Activated CD8-positive, alpha-beta memory T cell treated with anti-CD3 and anti-CD28 coated beads for 4 hours (primary cell): Measurements from ENCODE around the gene MLN.
A peak's percentile ranks its signal among the peaks of the same experiment; 100 is the strongest.

Experiments
- DNase-seq, 2 donors: peaks; one replicate each; pipeline ENCODE4 v3.0.0-alpha.2; 2020; ENCODE audit warnings: low read depth in 2 of 2

Gene MLN, protein sequence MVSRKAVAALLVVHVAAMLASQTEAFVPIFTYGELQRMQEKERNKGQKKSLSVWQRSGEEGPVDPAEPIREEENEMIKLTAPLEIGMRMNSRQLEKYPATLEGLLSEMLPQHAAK

DNA sequence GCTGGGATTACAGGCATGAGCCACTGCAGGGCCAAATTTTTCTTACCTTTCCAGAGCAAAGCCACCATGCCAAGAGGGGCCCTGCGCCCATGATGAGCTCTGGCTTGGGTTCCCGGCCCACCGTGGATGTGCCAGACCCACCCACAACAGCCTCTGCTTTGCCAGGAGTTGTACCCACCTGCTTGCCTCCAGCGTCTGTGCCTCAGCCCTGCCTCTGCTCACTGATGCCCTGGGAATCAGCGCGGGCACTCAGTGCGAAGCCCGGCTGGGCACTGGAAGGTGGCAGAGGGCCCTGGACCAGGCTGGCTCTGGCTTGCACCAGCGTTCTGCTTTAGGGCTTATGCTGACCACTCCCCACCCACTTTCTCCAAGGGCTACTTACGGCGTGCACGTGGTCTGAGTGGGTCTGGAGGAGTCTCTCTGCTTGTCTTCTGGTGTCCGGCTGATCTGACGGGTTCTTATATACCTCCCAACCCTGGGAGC, at the start of gene MLN:
MLN (minus strand) TSS at position 433 of the 483 bp plus-strand sequence. CDS start 2,840 bp downstream, outside the sequence.
- DNase-seq, result no peak

DNA sequence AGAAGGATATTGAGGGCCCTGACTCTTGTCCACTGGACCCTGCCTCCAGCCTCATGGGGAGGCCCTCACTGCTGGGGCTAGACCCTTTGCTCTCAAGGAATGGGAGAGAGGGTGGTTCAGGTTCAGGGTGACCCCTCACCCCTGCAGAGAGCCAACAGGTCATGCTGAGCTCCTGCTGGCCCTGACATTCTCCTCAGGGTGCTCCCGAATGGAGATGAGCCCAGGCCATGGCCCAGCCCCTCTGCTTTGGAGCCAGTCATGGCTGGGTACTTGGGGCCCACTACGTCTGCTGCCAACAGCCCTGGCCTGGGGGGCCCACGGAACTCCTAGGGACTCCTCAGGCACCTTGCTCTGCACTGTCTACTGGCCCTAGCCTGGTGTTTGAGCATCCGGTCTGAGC, 49.2 kb upstream of the MLN start:
- no peak for DNase-seq

DNA sequence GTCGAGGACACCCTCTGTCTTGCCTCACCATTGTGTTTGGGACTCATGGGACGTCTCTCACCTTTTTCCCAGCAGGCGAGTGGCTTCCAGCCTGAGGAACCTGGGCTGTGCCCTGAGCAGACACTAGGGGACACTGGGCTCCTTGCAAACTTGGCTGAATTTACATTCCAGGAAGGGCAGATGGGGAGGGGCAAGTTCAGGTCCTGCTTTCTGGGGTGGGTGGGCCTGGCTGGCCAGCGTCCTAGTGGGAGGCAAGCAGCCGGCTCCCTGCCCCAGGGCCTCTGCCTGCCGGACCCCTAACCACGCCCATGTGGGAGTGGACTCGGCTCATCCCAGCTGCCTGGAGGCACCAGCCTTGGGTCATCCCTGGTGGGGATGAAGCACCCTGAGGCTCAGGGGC, 48.2 kb upstream of the MLN start:
- no peak for DNase-seq

DNA sequence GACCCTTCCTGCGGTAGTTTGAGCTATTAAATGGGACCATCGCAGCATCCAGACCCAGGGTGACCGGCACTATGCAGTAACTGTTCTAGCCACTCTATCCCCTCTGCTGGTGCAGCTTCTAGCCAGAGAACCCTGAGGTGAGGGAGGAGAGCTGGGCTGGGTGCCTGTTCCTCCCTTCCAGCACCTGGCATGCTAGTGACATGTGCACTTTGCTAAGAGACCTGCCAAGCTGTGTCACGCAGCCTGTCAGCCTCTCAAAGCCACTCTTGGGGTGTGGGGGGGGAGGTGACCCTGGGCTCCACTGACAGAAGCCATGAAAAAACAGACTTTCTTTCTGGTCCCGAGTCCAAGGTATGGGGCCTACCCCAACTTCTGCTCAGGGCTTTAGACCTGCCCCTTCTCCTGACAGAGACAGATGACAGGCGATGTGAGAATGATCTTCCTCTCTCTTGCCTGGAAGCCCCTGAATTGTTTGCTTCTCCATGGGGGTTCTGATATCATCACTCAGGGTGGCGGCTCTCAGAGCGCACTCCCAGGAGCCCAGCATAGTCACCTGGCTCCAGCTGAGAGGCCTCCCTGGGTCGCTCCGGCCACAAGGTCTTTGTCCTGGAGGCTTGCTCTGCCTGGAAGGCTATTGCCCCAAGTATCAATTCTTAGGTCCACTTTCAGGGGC, 47.2 kb upstream of the MLN start:
- DNase-seq, result no peak

DNA sequence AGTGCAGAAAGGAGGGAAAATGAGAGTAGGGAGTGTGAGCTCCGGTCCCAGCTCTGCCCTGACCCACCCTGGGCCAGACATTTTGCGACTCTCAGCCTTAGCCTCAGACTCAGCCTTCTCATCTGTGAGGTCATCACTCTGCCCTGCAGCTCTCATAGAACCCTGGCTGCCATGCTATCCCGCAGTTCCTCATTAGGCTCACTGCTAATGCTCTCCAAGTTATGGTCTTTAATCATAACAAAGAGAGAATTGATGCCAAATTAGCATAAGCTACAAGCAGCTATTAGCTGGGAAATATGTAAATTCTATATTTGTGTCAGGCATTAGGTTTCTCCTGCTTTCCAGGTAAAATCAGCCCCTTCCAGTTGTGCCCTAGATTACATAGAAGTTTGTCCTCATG, 46.5 kb upstream of the MLN start:
- no peak for DNase-seq

DNA sequence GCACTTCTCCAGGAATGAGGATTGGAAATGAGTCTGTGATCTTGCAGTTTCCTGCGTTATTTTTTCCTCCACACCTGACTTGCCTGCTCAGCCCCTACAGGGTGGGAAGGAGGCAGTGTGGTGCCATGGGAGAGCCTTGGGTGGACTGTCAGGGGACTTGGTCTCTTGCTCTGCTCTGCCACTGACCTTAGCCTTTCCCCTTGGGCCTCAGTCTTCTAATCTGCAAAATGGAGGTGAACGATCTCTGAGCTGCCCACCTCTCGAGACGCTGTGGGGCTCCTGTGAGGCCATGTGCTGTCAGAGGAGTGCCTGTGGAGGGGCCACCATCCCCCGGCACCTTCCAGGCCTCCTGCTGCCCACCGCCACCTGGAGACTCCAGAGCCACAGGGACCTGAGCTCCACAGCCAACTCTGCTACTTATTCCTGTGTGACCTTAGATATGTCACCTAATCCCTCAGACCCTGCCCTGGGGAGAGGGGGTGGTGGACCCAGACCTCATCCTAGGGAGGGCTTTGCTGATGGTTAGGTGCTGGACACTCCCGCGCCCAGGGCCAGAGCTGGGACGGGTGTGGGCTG, 45.8 kb upstream of the MLN start:
- DNase-seq, result no peak

DNA sequence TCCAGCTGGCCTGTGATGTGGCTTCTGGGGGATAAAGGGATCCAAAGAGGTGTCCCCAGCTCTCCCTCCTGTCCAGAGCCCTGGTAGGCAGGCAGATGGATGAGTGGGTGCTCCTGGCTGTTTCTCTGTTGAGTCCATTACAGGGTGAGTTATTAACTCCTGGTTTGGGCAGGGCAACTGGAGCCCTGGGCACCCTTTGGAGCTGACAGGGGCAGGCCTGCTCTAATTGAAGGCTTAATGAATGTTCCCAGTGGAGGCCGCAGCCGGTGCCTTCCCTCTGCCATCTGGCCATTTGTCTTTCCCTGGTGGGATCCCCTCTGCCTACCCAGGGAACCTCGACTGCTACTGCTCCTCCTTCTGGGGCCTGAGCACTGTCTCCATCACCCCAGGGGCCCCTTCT, 44.7 kb upstream of the MLN start:
- DNase-seq, result no peak

DNA sequence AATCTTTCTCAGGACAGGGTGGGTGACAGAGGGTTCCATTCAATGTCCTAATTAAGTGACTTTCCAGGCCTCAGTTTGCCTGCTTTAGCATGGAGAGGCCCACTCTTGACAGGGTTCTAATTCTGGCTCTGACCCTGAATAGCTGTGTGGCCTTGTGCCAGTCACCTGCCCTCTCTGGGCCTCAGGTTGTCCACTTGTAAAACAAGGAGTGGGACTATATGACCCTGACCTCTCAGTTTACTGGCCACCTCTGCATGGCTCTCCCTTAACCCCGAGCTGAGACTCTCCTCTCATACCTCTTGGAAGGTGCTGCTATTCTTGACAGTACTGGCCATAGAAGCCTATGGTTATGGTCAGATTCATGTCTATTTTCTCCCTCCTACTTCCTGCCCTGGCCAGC, 44.1 kb upstream of the MLN start:
- no peak for DNase-seq

DNA sequence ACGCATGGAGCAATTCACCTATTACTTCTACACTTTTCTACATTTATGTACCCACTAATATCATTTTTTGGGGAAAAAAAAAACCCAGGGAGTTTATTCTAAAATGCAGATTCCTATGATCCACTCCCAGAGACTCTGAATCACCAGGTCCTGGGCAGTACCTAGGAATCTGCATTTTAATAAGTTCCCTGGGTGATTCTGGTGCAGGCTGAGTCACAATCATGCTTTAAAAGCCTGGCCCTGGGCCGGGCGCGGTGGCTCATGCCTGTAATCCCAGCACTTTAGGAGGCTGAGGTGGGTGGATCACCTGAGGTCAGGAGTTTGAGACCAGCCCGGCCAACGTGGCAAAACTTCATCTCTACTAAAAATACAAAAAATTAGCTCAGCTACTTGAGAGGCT, 43.3 kb upstream of the MLN start:
- no peak for DNase-seq

DNA sequence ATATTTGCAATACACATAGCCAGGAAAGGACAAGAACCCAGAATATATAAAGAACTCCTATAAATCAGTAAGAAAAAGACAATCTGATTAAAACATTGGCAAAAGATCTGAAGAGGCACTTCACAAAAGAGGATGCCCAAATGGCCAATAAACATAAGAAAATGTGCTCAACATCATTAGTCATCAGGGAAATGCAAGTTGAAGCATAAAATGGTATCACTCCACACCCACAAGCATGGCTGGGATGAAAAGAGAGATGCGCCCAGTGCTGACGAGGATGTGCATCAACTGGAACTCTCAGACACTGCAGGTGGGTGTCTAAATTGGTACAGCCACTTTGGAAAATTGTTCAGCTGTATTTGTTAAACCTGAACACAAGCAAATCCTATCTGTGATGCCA, 42.4 kb upstream of the MLN start:
- no peak for DNase-seq

DNA sequence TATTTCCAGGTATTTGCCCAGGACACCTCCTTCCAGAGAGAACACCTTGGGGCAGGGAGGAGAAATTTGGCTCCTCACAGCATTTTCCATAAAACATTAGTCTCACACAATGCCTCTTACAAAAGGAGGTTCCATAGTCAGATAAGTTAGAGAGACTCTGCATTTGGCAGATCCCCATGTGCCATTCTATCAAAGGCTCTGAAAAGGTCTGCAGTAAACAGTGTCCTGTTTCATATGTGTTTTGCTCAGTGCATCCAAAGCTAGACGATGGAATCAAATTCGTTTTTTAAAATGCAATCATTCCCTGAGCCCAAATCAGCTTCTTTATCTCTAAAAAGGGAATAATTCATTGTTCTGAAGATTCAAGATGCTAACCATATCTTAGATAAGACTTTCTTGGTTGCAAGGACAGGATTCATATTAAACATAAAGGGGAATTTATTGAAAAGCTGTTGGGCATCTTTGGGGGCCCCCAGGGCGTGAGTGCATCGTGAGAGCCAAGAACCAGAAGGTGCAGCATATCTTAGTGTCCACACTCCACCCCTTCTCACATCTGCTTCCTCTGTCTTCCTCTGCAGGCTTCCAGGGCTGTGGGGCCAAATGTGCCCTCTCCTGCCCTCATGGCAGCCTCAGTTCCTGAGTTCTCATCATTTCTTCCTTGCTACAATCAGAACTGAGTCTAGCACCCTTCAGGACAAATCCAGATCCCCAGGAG, 41.4 kb upstream of the MLN start:
- no peak for DNase-seq

DNA sequence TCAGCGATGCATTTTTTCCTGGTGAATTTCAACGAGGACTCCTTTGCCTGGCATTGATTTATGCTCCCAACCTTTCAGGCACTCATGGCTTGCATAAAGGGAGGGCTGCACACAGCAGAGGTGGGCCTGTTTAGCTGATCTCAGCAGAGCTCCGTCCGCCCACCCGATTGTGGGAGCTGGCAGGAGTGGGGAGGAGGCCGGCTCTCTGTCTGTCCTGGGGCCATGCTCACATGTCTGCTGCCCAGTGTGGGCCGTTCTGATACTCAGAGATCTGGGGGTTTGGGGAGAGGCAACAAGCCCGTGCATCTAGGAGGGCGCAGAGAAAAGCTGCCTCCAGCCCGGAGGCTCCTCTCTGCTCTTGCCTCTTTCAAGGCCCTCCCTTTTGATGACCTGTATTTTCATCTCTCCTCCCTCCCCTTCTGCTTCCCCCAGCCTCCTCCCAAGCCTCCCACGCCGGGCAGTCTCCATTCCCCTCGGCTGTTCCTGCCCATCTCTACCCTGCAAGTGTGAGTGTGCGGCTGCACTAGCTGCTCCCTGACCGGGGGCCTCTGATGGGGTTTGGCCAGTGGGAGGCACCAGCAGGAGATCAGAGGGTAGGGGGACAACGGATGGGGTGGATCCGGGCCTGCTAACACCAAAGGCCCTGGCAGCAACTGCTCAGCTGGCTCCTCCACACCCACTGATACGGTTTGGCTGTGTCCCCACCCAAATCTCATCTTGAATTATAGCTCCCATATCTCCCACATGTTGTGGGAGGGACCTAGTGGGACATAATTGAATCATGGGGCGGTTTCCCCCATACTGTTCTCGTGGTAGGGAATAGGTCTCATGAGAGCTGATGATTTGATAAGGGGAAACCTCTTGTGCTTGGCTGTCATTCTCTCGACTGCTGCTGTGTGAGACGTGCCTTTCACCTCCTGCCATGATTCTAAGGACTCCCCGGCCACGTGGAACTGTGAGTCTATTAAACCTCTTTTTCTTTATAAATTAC, 39.6 kb upstream of the MLN start:
- DNase-seq, result no peak

DNA sequence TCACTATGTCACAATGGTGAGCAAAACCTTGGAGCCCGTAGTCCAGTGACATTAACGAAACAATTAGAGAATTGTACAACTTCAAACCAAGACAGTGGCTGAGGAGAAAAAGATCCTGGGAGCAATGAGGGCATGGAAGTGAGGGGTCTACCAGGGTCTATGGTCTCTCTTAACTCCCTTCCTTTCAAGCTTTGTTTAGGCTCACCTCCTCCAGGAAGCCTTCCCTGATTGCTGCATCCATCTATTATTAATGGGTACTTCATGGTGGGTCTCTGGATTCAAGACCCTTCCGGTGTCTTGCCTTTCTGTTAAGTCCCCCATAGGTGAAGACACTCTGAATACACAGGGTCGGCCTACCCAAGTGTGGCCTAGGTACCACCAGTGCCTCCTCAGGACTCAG, 38.1 kb upstream of the MLN start:
- DNase-seq, result no peak

DNA sequence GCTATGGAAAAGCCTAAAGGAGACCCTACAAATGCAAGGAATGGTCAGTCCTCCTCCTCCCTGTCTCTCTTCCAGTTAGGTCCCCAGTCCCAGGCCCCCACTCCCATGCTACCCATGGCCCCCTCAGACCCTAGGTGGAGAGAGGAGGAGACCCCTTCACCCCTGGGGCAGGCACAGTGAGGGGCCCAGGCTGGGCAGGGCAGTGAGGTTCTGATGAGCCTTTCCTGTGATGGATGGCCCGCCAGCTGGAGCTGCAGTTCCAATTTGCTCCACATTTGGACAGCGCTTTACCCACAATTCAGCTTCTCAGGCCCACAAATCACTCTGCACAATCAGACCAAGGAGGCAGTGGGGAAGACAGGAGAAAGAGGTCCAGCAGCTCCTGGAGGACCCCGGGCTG, 37.3 kb upstream of the MLN start:
- DNase-seq, result no peak

DNA sequence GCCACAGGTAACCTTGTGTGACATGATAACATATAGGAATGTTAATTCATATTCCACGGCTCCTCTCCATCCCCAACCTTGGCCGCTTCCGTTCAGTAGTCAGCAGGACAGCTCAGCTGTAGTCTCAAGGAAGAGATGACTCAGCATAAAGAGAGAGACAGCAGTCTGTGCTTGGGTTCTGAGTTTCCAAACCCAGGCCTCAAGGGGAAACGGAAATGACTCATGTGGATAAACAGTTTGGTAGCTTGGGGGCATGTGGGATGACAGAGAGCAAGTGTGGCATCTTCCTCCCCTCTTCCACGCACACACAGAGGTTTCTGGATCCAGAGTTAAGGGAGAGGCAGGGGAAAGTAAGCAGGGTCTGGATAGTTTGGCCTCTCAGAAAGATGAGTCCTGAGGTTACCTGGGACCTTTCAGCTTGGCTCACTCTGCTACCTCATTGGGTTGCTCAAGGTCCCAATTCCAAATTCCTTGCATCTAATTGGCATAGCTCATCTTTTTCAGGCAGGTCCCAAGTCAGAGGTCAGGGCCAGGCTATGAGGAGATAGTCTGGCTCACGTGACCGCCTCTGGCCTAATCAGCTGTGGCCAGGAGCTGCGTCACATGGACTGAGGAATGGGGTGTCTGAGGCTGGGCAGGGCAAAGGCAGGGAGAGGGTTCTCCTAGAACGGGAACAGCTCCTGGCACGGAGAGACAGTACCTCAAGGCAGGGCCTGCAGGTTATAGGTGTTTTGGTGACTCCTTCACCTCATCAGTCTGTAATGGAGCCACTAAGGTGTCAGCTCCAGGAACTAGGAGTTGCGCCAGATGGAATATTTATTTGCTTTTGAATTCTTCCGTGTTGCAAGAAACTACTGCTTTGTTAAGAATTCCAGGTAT, 36.5 kb upstream of the MLN start:
- DNase-seq, result peak in 1 of 2 donors; percentile 10

DNA sequence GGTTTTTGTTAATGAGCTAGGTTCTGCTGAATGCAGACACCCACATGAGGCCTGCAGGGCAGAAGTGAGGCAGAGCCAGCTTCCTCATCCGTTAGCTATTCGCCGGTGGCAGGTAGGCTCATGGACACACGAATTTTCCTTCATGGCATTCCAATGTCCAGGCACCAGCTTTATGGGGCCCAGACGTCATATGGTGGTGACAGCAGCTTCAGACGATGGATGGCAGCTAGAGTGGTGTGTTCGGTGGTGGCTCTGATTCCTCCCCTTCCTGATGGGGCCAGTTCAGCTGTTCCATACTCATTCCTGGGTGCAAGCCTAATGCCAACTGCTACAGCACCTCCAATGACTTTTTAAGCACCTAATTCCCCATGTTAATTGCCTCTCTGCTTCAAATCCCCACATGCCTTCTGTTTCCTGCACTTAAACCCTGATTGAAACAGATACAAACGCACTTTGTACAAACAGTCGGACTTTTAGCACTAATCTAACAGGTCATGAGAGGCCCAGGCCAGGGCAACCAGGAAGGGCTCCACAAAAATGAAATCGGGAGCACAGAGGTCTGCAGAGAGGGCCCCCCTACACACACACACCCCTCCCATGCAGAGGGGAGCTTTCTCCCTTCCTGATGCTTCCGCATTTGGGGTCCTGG, 35.7 kb upstream of the MLN start:
- no peak for DNase-seq

DNA sequence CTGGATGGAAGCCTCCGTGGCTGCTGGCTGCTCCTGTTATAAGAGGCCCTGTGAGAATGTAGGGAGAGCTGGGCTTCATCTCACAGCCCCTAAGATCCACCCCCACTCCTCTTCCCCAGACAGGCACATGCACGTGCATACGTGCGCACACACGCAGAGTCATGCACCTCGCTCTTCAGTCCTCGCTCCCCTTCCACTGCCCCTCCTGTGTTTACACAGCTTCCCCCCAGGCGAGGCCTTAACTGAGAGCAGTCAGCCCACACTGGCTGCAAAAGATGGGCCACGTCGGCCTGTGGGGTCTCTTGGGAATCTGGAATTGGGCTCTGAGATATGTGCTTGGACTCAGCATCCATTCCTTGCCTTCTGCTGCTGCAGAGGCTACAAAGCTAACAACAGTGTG, 35.2 kb upstream of the MLN start:
- DNase-seq, result no peak

DNA sequence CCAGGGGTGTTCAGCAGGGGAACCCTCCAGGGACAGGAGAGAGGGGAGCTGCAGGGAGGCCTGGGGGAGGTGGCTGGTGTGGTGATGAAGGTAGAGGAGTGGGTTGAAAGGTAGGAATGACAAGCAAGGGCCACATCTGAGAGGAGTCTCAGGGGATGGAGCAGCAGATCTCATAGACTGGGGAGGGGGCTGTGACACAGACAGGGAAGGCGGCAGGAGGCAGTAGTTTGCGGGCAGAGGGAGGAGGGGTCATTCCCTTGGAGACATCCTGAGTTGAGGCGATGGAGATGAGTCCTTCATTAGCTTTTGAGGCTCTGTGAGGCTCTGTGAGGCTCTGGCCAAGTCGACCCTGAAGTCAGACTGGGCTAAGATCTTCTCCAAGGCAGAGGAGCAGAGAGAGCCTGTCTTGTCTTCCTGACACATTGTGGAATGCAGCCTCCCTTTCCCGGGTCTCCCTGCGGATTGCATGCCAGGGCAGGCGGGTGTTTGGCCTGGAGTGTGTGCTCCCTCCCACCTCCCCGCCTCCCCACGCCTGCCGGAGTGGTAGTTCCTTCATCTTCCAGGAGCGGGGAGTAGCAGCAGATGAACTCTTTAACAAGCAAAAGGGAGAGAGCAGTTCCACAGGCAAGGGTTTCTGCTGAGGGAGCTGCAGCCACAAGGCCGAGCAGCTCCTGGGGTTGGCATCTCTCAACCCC, 34.3 kb upstream of the MLN start:
- DNase-seq, result no peak

DNA sequence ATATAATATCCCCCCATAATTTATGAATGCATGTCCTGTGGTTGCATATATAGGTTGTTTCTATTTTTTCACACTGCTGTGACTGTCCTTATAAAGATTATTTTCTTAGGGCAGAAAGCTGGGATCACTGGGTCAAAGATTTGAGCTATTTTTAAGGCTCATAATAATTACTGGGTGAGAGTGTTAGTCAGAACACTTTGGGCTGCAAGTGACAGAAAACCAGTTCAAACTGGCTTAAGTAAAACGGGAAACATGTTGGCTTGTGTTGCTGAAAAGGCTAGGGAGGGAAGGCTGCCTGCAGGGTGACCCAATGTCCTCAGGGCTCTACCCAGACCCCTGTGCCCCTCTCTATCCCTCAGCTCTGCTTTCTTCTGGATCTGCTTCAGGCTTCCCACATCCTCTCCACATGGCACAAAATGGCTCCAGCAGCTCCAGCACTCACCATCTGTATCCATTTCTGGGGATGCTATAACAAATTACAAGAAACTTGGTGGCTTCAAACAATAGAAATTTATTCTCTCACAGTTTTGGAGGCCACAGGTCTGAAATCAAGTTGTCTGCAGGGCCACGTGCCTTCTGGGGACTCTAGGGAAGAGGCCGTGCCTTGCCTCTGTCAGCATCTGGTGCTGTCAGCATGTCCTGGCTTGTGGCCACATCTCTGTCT, 33.1 kb upstream of the MLN start:
- DNase-seq, result no peak
